ENCODE results near the gene CPNE1. TPM values are rescaled to one million over a fixed set of nuclear protein-coding genes. Genes with fewer than 3 reads are reported as not detected.

CPNE1 gene
- total and polyA plus RNA-seq, 2 donors (not counting 1 experiment from before 2014, with no cell fraction given), result 88.8 to 146 TPM

DNA sequence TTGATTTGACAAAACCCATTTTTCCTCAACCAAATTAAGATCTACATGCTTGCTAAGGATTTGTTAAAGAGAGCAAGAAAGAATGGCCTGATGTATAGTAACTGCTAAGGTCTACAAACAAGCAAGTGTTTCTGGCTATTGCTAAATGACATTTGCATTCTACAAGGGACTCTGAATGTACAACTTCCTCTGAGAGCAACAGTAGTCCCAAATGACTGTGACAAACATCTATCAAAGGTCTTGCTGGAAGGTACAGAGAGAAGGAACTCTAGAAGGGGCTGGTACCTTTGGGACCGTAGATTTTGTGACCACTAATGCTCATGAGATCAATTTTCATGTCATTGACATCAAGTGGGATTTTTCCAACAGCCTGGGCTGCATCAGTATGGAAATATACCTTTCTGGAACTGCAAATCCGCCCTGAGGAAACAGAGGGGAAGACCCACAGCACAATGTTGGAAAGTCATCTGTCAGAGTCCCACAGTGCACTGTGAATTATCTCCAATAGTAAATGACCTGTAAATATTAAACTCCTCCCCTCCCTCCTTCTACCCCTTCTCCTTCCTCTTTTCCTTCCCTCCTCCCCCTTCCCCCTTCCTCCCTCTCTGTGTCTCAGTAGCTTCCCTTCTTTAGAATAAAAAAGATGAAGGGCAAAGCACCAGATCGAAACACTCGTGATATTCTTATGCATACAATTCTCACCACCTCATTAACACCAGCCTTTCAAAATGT lies 15.9 kb upstream of the CPNE1 start:
- DNase-seq (ENCODE audit: low read depth in 2 of 2), result no peak
- Histone ChIP-seq H2AFZ (ENCODE audit: low read length) (no peak overlapping the region), H4K20me1 (ENCODE audit: control insufficient read depth, extremely low read depth, insufficient read depth, low read length) (no peaks in the 10 kb centered on the region), H3K79me2 (ENCODE audit: control insufficient read depth, insufficient read depth, low read length) (no peaks in the 10 kb centered on the region), H3K36me3 (ENCODE audit: control insufficient read depth, insufficient read depth, low read length) (no peaks in the 10 kb centered on the region), H3K4me1 (ENCODE audit: control insufficient read depth, extremely low read depth, insufficient read depth, low read length) (no peaks in the 10 kb centered on the region), H3K9me3 (ENCODE audit: control insufficient read depth, insufficient read depth, low read depth, low read length) (no peaks in the 10 kb centered on the region), H3K4me2 (ENCODE audit: extremely low read depth, insufficient read depth, low read length) (no peak overlapping the region), H3K4me3 (replicated peaks in 1 of 4; ENCODE audit: control extremely low read depth in 1 of 4, insufficient read depth in 1 of 4, low read depth in 3 of 4, low read length in 4 of 4) (no peak overlapping the region), H3K27ac (ENCODE audit: insufficient read depth, low read length) (no peak overlapping the region), H3K9ac (ENCODE audit: insufficient read depth, low read length) (no peak overlapping the region), H3K27me3 (ENCODE audit: control insufficient read depth, insufficient read depth, low read length) (no peaks in the 10 kb centered on the region)
- TF ChIP-seq, protein P1, sequence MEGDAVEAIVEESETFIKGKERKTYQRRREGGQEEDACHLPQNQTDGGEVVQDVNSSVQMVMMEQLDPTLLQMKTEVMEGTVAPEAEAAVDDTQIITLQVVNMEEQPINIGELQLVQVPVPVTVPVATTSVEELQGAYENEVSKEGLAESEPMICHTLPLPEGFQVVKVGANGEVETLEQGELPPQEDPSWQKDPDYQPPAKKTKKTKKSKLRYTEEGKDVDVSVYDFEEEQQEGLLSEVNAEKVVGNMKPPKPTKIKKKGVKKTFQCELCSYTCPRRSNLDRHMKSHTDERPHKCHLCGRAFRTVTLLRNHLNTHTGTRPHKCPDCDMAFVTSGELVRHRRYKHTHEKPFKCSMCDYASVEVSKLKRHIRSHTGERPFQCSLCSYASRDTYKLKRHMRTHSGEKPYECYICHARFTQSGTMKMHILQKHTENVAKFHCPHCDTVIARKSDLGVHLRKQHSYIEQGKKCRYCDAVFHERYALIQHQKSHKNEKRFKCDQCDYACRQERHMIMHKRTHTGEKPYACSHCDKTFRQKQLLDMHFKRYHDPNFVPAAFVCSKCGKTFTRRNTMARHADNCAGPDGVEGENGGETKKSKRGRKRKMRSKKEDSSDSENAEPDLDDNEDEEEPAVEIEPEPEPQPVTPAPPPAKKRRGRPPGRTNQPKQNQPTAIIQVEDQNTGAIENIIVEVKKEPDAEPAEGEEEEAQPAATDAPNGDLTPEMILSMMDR (conservative IDR thresholded peaks at IDR 0.05 in 1 of 2, IDR thresholded peaks at IDR 0.05 in 1 of 2; ENCODE audit: low read depth in 1 of 2, low read length in 2 of 2), result no peak
- no peak for TF ChIP-seq EZH2 (IDR thresholded peaks at IDR 0.05; ENCODE audit: low read length, missing control alignments)

DNA sequence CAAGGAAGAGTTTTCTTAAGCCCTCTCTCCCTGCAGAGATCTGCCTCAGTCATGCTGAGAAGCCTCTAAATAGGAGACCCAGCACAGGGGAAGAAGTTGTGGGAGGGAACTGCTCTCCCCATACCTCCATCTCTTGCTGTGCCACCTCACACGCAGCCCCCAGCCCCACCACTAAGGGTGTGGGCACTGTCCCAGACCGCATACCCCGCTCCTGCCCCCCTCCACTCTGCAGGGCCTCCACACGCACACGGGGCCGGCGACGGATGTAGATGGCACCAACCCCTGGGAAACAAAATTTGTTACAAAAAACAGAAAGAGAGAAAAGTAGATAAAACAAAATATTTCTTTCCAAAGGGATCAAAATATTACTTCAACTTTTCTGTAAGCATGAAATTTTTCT lies 10.2 kb upstream of the CPNE1 start:
- H3K36me3 ChIP-seq (ENCODE audit: control insufficient read depth, insufficient read depth, low read length), result peaks cover 4% of the 10 kb centered on the region
- no peaks in the 10 kb centered on the region for H4K20me1 ChIP-seq (ENCODE audit: control insufficient read depth, extremely low read depth, insufficient read depth, low read length)
- H3K9ac ChIP-seq (ENCODE audit: insufficient read depth, low read length), result no peak overlapping the region
- H3K27ac ChIP-seq (ENCODE audit: insufficient read depth, low read length), result no peak overlapping the region
- H3K9me3 ChIP-seq (ENCODE audit: control insufficient read depth, insufficient read depth, low read depth, low read length), result no peaks in the 10 kb centered on the region
- DNase-seq (ENCODE audit: low read depth in 2 of 2), result no peak
- no peak overlapping the region for H3K4me3 ChIP-seq (replicated peaks in 1 of 4; ENCODE audit: control extremely low read depth in 1 of 4, insufficient read depth in 1 of 4, low read depth in 3 of 4, low read length in 4 of 4)
- no peak overlapping the region for H2AFZ ChIP-seq (ENCODE audit: low read length)
- no peaks in the 10 kb centered on the region for H3K27me3 ChIP-seq (ENCODE audit: control insufficient read depth, insufficient read depth, low read length)
- no peak for TF ChIP-seq EZH2 (IDR thresholded peaks at IDR 0.05; ENCODE audit: low read length, missing control alignments)
- TF ChIP-seq, protein P1 (conservative IDR thresholded peaks at IDR 0.05 in 1 of 2, IDR thresholded peaks at IDR 0.05 in 1 of 2; ENCODE audit: low read depth in 1 of 2, low read length in 2 of 2), result no peak
- no peaks in the 10 kb centered on the region for H3K4me1 ChIP-seq (ENCODE audit: control insufficient read depth, extremely low read depth, insufficient read depth, low read length)
- no peaks in the 10 kb centered on the region for H3K79me2 ChIP-seq (ENCODE audit: control insufficient read depth, insufficient read depth, low read length)
- no peak overlapping the region for H3K4me2 ChIP-seq (ENCODE audit: extremely low read depth, insufficient read depth, low read length)

DNA sequence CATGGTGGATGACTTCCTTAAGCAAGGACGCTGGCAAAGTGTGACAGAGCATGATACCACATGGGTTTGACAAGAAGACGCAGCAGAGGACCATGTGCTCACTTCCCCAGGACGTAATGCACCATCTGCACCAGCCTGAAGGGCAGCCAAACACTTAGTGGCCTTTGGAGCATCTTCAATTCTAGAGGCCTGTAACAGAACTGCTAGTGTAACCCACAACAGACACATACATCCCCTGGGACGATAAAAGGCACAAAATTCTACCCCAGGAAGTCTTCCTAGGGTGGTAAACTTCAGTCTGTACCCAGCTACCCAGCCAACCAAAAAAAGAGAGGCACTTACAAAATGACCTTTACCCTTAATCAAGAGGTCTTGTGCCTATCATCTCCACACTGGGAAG lies 9.2 kb upstream of the CPNE1 start:
- no peak for DNase-seq (ENCODE audit: low read depth in 2 of 2)
- Histone ChIP-seq H3K4me2 (ENCODE audit: extremely low read depth, insufficient read depth, low read length) (no peak overlapping the region), H3K27ac (ENCODE audit: insufficient read depth, low read length) (no peak overlapping the region), H3K9me3 (ENCODE audit: control insufficient read depth, insufficient read depth, low read depth, low read length) (no peaks in the 10 kb centered on the region), H3K36me3 (ENCODE audit: control insufficient read depth, insufficient read depth, low read length) (peaks cover 10% of the 10 kb centered on the region), H2AFZ (ENCODE audit: low read length) (no peak overlapping the region), H3K9ac (ENCODE audit: insufficient read depth, low read length) (no peak overlapping the region), H3K4me3 (replicated peaks in 1 of 4; ENCODE audit: control extremely low read depth in 1 of 4, insufficient read depth in 1 of 4, low read depth in 3 of 4, low read length in 4 of 4) (no peak overlapping the region), H4K20me1 (ENCODE audit: control insufficient read depth, extremely low read depth, insufficient read depth, low read length) (no peaks in the 10 kb centered on the region), H3K4me1 (ENCODE audit: control insufficient read depth, extremely low read depth, insufficient read depth, low read length) (no peaks in the 10 kb centered on the region), H3K79me2 (ENCODE audit: control insufficient read depth, insufficient read depth, low read length) (no peaks in the 10 kb centered on the region), H3K27me3 (ENCODE audit: control insufficient read depth, insufficient read depth, low read length) (no peaks in the 10 kb centered on the region)
- TF ChIP-seq, protein P1 (conservative IDR thresholded peaks at IDR 0.05 in 1 of 2, IDR thresholded peaks at IDR 0.05 in 1 of 2; ENCODE audit: low read depth in 1 of 2, low read length in 2 of 2), result no peak
- no peak for TF ChIP-seq EZH2 (IDR thresholded peaks at IDR 0.05; ENCODE audit: low read length, missing control alignments)

All from fibroblast of lung (primary cell).